OCI-LY7 (cell line): ENCODE results near the gene TMEM38A. TPM values are rescaled to one million over a fixed set of nuclear protein-coding genes. Genes with fewer than 3 reads are reported as not detected.
A peak's percentile ranks its signal among the peaks of the same experiment; 100 is the strongest.

Source experiments
- BruUV-seq: library from RNA; stranded (reverse); fragments of 400-500 nt; replicated peaks from 2 replicates; lab custom pipeline; 2021; lab: Mats Ljungman, UMichigan
- CTCF ChIA-PET: fragments of 300-600 bp; sonication (Branson Sonifier 250); formaldehyde crosslinking; loops from one replicate; lab custom pipeline; 2022; ENCODE audit warnings: antibody characterized with exemption; ENCODE audit not compliant: unreplicated experiment; lab: Charles Lee
- POLR2A ChIA-PET: fragments of 300-600 bp; sonication (Branson Sonifier 250); formaldehyde crosslinking; loops from one replicate; lab custom pipeline; 2022; ENCODE audit warnings: antibody characterized with exemption; lab: Charles Lee
- DNase-seq: peaks from one replicate; pipeline ENCODE4 v3.0.0-alpha.2; 2015; ENCODE audit warnings: low spot score
- H2AFZ ChIP-seq: fragments of 200-600 bp; sonication (generic), shearing (Covaris generic); 2 replicates; pipeline ENCODE4 v1.6.1; 2014; ENCODE audit warnings: mild to moderate bottlenecking, antibody characterized with exemption, low read length, moderate library complexity
- H3K27ac ChIP-seq: fragments of 200-600 bp; sonication (generic); 2 replicates; pipeline ENCODE4 v1.5.1; 2014; ENCODE audit warnings: mixed run types, low read depth, mild to moderate bottlenecking, moderate library complexity, low read length, inconsistent platforms; ENCODE audit not compliant: poor library complexity, severe bottlenecking
- H3K36me3 ChIP-seq: fragments of 200-600 bp; sonication (generic); 2 replicates; pipeline ENCODE4 v1.6.1; 2014; ENCODE audit warnings: mild to moderate bottlenecking, antibody characterized with exemption, low read length, moderate library complexity, mixed read lengths; ENCODE audit not compliant: insufficient read depth
- H3K4me1 ChIP-seq: fragments of 200-600 bp; sonication (generic); 2 replicates; pipeline ENCODE4 v1.5.1; 2014; ENCODE audit warnings: mild to moderate bottlenecking, low read length; ENCODE audit not compliant: insufficient read depth, poor library complexity, severe bottlenecking
- H3K4me2 ChIP-seq: fragments of 200-600 bp; sonication (generic); 2 replicates; pipeline ENCODE4 v1.6.1; 2014; ENCODE audit warnings: mild to moderate bottlenecking, low read length
- H3K4me3 ChIP-seq: fragments of 200-600 bp; sonication (generic); 2 replicates; pipeline ENCODE4 v1.5.1; 2014; ENCODE audit warnings: mild to moderate bottlenecking, low read depth, low read length; ENCODE audit not compliant: poor library complexity, severe bottlenecking
- H3K79me2 ChIP-seq: fragments of 200-600 bp; sonication (generic); 2 replicates; pipeline ENCODE4 v1.6.1; 2016; ENCODE audit warnings: low read depth, mild to moderate bottlenecking, low read length, moderate library complexity, mixed read lengths; ENCODE audit not compliant: insufficient read depth
- H3K9me2 ChIP-seq: fragments of 200-600 bp; sonication (generic); 2 replicates; pipeline ENCODE4 v1.6.1; 2016; ENCODE audit warnings: mild to moderate bottlenecking, low read length, mixed read lengths; ENCODE audit not compliant: insufficient read depth
- H3K9me3 ChIP-seq: fragments of 200-600 bp; sonication (generic); 2 replicates; pipeline ENCODE4 v1.6.1; 2014; ENCODE audit warnings: mild to moderate bottlenecking, mixed run types, low read length, mixed read lengths
- H4K20me1 ChIP-seq: fragments of 200-600 bp; sonication (generic); 2 replicates; pipeline ENCODE4 v1.6.1; 2014; ENCODE audit warnings: mild to moderate bottlenecking, antibody characterized with exemption, low read length, moderate library complexity, mixed read lengths; ENCODE audit not compliant: insufficient read depth
- EZH2phosphoT487 ChIP-seq: fragments of 200-600 bp; sonication (generic); IDR thresholded peaks from 2 replicates; pipeline ENCODE4 v1.6.1; 2018; ENCODE audit warnings: low read depth, borderline replicate concordance, mild to moderate bottlenecking, mixed run types, antibody characterized with exemption, low read length, moderate library complexity, mixed read lengths
- intact Hi-C: fragments of 100-400 bp; cut with micrococcal nuclease; formaldehyde crosslinking; loops from one replicate; pipeline ENCODE4 v1.10.0; 2022; ENCODE audit not compliant: unreplicated experiment
- total RNA-seq, 2 experiments: library from RNA; depleted of rRNA in 1 of 2; stranded (reverse); fragments of >200 nt in 1 of 2; shearing (Covaris generic) in 1 of 2; gene quantifications; 2 replicates each; pipeline ENCODE4 v1.2.3, GENCODE V29; 2014 to 2022
- TF ChIP-seq, protein P1 (sequence below): fragments of 200-600 bp; sonication (generic); conservative IDR thresholded peaks from 2 replicates; pipeline ENCODE4 v1.5.1; 2014; ENCODE audit warnings: mild to moderate bottlenecking, antibody characterized with exemption, low read length, moderate library complexity, mixed read lengths

Gene TMEM38A
- total RNA-seq, 2 experiments from 2014 or later, result 18.1 to 20.4 TPM

DNA sequence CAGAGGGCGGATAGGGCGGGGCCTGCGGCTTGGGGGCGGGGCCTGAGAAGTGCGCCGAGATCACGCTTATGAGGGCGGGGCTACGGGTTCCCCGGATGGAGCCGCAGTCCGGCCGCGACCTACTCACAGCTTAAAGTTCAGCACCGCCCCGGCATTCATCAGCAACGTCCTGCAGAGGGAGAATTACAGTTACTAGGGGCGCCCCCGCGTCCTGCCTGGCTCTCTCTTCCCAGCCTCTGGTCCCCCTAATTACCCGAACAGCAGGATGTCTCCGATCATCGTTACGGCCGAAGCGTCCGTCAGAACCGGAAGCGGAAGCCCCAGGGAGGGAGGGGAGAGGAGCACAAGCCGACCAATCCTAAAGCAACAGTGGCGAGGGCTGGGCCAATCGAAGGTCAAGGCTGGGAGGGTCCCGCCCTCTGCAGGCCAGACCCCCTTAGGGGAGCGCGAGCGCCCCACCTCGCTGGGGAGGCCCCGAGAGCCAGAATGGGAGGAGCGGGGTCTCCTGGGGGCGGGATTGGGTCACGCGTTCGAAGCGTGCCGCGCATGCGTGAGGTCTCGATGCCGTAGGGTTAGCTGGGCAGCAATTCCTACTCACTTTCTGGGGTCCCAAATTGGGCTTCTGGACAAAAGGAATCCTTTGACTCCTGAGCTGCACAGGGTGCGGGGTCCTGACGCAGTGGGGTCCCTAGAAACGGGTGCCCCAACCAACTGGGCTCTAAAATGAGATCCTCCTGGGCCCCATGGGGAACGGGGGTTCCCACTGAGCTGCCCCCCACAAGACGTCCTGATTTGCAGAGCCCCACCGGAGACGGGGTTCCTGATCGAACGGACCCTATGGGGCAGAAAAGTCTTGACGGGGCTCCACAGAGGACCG is 869 bp upstream of the TMEM38A start, which contains the start of gene SMIM7:
SMIM7 (minus strand) TSS at position 313 of the 877 bp plus-strand sequence; CDS start at position 279, 34 bp downstream.
- H4K20me1 ChIP-seq, result peaks cover 21% of the 10 kb centered on the region
- TF ChIP-seq, protein P1, sequence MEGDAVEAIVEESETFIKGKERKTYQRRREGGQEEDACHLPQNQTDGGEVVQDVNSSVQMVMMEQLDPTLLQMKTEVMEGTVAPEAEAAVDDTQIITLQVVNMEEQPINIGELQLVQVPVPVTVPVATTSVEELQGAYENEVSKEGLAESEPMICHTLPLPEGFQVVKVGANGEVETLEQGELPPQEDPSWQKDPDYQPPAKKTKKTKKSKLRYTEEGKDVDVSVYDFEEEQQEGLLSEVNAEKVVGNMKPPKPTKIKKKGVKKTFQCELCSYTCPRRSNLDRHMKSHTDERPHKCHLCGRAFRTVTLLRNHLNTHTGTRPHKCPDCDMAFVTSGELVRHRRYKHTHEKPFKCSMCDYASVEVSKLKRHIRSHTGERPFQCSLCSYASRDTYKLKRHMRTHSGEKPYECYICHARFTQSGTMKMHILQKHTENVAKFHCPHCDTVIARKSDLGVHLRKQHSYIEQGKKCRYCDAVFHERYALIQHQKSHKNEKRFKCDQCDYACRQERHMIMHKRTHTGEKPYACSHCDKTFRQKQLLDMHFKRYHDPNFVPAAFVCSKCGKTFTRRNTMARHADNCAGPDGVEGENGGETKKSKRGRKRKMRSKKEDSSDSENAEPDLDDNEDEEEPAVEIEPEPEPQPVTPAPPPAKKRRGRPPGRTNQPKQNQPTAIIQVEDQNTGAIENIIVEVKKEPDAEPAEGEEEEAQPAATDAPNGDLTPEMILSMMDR, result peak; percentile 66
- TF ChIP-seq EZH2phosphoT487, result no peak
- peak within 1 kb of the TSS; percentile 48; the same call in 1 of the 2 replicates for H2AFZ ChIP-seq
- H3K9me3 ChIP-seq, result no peaks in the 10 kb centered on the region
- no TSS peak for BruUV-seq
- ChIA-PET CTCF (interaction anchor here (0.7 kb wide), 1 partner anchor 434 kb away, joined by 3 read pairs; no protein-coding TSS in a partner anchor), POLR2A (interaction anchor here (0.6 to 1.0 kb wide), 6 partner anchors 22 to 219 kb away, joined by 3 to 6 read pairs (median 3); no protein-coding TSS in a partner anchor)
- DNase-seq, result peak; percentile 100
- peaks cover 45% of the 10 kb centered on the region for H3K36me3 ChIP-seq
- peak within 1 kb of the TSS; percentile 100 for H3K4me2 ChIP-seq
- H3K4me1 ChIP-seq, result peaks cover 29% of the 10 kb centered on the region
- intact Hi-C loops, result loop anchor here (2.0 to 5.0 kb wide), 2 partner anchors 52 to 73 kb away; no protein-coding TSS in a partner anchor
- H3K79me2 ChIP-seq, result peaks cover 55% of the 10 kb centered on the region
- peak within 1 kb of the TSS; percentile 83 for H3K27ac ChIP-seq
- peak within 1 kb of the TSS; percentile 96 for H3K4me3 ChIP-seq
- H3K9me2 ChIP-seq, result no peaks in the 10 kb centered on the region

DNA sequence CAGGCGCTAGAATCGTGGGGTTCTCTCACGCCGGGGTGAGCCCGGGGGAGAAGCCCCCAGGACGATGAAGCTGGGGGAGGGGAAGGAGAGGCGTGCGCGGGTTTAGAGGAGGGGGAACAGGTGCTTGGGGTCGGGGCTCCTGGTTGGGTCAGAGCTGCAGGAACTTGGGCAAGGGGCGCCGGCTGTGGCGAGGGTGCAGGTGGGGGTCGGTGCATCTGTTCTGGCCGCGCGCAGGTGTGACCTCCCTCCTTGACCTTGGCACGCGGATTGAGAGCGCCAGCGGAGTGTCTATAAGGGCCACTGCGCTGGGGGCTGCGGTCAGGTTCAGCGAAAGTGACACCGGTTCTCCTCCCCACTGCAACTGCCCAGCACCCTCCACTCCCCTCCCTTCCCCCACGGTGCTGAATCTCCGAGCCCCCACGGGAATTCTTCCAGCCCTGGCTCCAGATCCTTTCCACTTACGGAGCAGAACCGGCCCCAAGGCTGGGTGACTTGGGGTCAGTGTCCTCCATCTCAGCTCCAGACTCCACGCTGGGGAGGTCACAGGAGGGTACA is 618 bp downstream of the TMEM38A start:
- H3K9me2 ChIP-seq, result no peaks in the 10 kb centered on the region
- DNase-seq, result peak; percentile 70
- peaks cover 21% of the 10 kb centered on the region for H4K20me1 ChIP-seq
- no TSS peak for BruUV-seq
- no peaks in the 10 kb centered on the region for H3K9me3 ChIP-seq
- peak overlapping the region; percentile 96 for H3K4me2 ChIP-seq
- intact Hi-C loops, result loop anchor here (1.0 to 5.0 kb wide), 3 partner anchors 33 to 75 kb away; partner anchors contain the start of gene MED26
- H2AFZ ChIP-seq, result peak overlapping the region; percentile 52; the same call in 1 of the 2 replicates
- H3K79me2 ChIP-seq, result peaks cover 44% of the 10 kb centered on the region
- TF ChIP-seq, protein P1, result no peak
- TF ChIP-seq EZH2phosphoT487, result no peak
- H3K4me1 ChIP-seq, result peaks cover 29% of the 10 kb centered on the region
- H3K4me3 ChIP-seq, result peak overlapping the region; percentile 96
- H3K27ac ChIP-seq, result peak overlapping the region; percentile 83
- H3K36me3 ChIP-seq, result peaks cover 34% of the 10 kb centered on the region
- CTCF ChIA-PET, result no interaction called here
- POLR2A ChIA-PET, result interaction anchor here (0.6 to 0.8 kb wide), 9 partner anchors 23 to 1711 kb away, joined by 3 to 7 read pairs (median 4); no protein-coding TSS in a partner anchor
